Smooth muscle cell of the umbilical artery (primary cell): ENCODE results near the gene TNFRSF12A. TPM values are rescaled to one million over a fixed set of nuclear protein-coding genes. Genes with fewer than 3 reads are reported as not detected.

Source experiments
- total RNA-seq: library from RNA; depleted of rRNA; stranded (reverse); fragments of >200 nt; gene quantifications from 2 replicates; pipeline ENCODE4 v1.2.3, GENCODE V29; 2014

TNFRSF12A gene, protein sequence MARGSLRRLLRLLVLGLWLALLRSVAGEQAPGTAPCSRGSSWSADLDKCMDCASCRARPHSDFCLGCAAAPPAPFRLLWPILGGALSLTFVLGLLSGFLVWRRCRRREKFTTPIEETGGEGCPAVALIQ
- 267 and 333 TPM in 2 replicates for total RNA-seq

GRCh38 chr16:3020247-3020603, at the start of gene TNFRSF12A:
Gene TNFRSF12A (plus strand): TSS chr16:3020368. CDS start chr16:3020398, 30 bp downstream.

GRCh38 chr16:2980227-2981176, 39.7 kb upstream of the TNFRSF12A start, which contains the start of gene PKMYT1:
Gene PKMYT1 (minus strand): TSS chr16:2980446. CDS start chr16:2979657, 789 bp downstream.

DNA sequence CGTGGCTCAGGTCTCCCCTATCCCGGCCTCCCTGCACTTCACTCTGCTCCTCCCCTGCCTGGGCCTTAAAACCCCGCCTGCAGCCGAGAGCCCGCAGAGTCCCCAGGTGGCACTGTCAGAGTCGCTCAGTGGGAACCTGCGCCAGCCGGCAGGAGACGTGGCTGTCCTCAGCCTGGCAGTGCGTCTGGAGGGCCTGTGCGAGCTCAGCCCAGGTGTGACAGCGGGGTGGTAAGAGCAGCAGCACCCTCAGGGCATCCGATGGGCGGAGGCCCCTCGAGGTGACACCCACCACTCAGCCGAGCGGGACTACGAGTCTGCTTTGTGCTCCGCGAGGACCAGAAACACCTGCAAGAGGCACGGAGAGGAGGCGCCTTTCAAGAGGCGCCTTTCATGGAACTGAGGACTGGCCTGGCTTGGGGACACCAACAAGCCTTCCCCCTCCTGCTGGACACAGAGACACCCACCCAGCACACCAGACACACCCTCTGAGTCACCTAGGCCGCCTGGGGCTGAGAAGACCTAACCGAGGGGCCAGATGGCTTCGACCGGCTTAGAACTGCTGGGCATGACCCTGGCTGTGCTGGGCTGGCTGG, 7.2 kb upstream of the TNFRSF12A start, which contains the start of gene CLDN9:
CLDN9 (plus strand) TSS at position 96 of the 593 bp plus-strand sequence; CDS start at position 536, 440 bp downstream.

DNA sequence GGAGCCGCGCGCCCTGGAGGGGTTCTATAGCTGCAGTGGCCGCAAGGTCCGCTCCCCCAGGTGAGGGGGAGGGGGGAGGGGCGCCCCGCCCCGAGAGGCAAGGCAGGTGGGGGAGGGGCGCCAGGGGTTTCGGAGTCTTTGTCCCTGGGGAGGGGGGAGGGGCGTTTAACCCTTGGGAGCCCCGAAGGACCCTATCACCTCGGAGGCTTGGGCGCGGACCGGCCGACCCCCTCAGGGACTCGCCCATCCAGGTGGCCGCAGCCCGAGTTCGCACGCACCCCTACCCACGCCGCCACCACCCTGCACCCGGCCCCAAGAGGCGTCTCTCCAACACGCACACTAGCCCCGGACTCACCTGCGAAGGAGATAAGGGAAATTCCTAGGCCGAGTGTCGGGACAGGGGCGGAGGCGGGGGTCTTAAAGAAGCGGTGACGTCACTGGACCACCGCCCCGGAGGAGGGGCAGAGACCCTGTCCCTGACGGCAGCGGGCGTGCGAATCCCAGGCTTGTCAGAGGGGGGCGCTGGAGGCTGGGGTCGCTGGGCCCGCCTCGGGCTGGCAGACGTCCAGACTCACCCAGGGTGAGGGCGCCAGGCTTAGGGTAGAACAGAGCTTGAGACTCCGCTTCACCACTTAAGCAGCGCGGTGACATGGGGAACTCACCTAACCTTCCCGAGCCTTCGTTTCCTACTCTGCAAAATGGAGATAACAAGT, 2.2 kb upstream of the TNFRSF12A start, which contains the start of gene CLDN6:
CLDN6 (minus strand) TSS at position 390 of the 713 bp plus-strand sequence. CDS start 2,162 bp downstream, outside the sequence.

GRCh38 chr16:3023669-3024478, 3.7 kb downstream of the TNFRSF12A start, which contains the start of the genes HCFC1R1 and THOC6:
Gene HCFC1R1 (minus strand): TSS chr16:3023942. CDS start chr16:3023941, 1 bp downstream.
Gene THOC6 (plus strand): TSS chr16:3024035. CDS start chr16:3024327, 292 bp downstream.

GRCh38 chr16:3036726-3037315, 16.7 kb downstream of the TNFRSF12A start, which contains the start of gene BICDL2:
Gene BICDL2 (minus strand): TSS chr16:3036944. CDS start chr16:3035496, 1,448 bp downstream.

DNA sequence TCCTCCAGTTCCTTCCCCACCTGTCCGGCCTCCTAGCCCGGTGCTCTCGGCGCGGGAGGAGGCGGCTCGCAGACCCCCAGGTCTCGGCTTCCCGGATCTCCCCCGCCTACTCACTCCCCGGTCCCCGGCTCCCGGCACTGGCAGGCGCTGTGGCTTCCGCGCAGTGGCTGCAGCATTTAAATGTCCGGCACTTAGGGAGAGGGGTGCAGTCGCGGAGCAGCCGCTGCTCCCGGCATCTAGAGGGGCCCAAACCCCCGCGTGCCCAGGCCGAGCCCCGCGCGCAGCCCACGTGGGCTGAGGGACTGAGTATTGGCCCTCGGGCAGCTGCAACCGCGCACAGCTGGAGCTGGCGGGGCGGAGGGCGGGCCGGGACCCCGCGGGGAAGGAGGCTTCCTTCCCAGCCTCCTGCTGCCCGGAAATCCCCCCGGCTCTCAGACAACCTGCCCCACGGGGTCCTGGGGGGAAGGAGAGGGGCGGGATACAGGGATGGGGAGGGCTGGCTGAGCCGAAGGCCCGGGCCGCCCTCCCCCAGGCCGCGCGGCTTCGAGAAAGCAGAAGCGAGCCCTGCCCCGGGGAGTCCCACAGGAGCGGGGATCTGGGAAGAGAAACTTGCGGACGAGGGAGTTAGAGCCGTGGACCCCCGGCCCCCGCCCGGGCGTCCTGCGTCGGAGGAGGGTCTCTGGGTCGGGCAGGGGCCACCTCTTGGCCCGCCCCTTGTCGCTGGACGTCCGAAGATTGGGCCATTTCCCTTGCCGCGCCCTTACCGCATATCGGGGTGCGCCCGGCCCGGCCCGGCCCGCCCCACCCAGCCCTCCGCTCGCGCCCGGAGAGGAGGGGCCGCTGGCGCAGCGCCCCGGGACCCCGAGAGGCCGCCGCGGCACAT, 25.8 kb downstream of the TNFRSF12A start, which contains the start of gene MMP25:
MMP25 (plus strand) TSS at position 804 of the 883 bp plus-strand sequence. CDS start 357 bp downstream, outside the sequence.

GRCh38 chr16:3065069-3065741, 45.0 kb downstream of the TNFRSF12A start, which contains the start of gene IL32:
Gene IL32 (plus strand): TSS chr16:3065640. CDS start chr16:3065812, 172 bp downstream.

Other genes starting within 250 kb of the TNFRSF12A start
- gene ELOB, start 243.1 kb upstream of the TNFRSF12A start, total RNA-seq, result 124 and 257 TPM in 2 replicates
- gene PRSS33, start 232.8 kb upstream of the TNFRSF12A start, total RNA-seq, result not detected in 2 replicates
- not detected in 2 replicates for gene PRSS41, start 221.9 kb upstream of the TNFRSF12A start, total RNA-seq
- not detected in 2 replicates for gene PRSS21, start 203.1 kb upstream of the TNFRSF12A start, total RNA-seq
- gene ZG16B, start 190.1 kb upstream of the TNFRSF12A start, total RNA-seq, result not detected in 2 replicates
- not detected in 2 replicates for gene PRSS22, start 162.2 kb upstream of the TNFRSF12A start, total RNA-seq
- 37.6 and 59.4 TPM in 2 replicates for gene FLYWCH2, start 137.2 kb upstream of the TNFRSF12A start, total RNA-seq
- 44.8 and 58.7 TPM in 2 replicates for gene FLYWCH1, start 108.4 kb upstream of the TNFRSF12A start, total RNA-seq
- gene KREMEN2, start 56.1 kb upstream of the TNFRSF12A start, total RNA-seq, result not detected in 2 replicates
- gene PAQR4, start 51.0 kb upstream of the TNFRSF12A start, total RNA-seq, result 0.89 and 4.6 TPM in 2 replicates
- 0.59 and 4.2 TPM in 2 replicates for gene PKMYT1, start 39.9 kb upstream of the TNFRSF12A start, total RNA-seq
- not detected in 2 replicates for gene CLDN9, start 7.4 kb upstream of the TNFRSF12A start, total RNA-seq
- 0.30 TPM in 1 of 2 replicates, not detected in the other for gene CLDN6, start 2.2 kb upstream of the TNFRSF12A start, total RNA-seq
- 7.8 and 11.3 TPM in 2 replicates for gene HCFC1R1, start 3.6 kb downstream of the TNFRSF12A start, total RNA-seq
- 13.2 and 15.4 TPM in 2 replicates for gene THOC6, start 3.7 kb downstream of the TNFRSF12A start, total RNA-seq
- gene BICDL2, start 16.6 kb downstream of the TNFRSF12A start, total RNA-seq, result 0.28 and 0.59 TPM in 2 replicates
- gene MMP25, start 26.2 kb downstream of the TNFRSF12A start, total RNA-seq, result not detected in 2 replicates
- 12.5 and 23.7 TPM in 2 replicates for gene IL32, start 45.3 kb downstream of the TNFRSF12A start, total RNA-seq
- gene ZSCAN10, start 78.9 kb downstream of the TNFRSF12A start, total RNA-seq, result not detected in 2 replicates
- gene ZNF205, start 92.2 kb downstream of the TNFRSF12A start, total RNA-seq, result 12.2 and 14.9 TPM in 2 replicates
- 8.0 and 14.0 TPM in 2 replicates for gene ZNF213, start 114.7 kb downstream of the TNFRSF12A start, total RNA-seq
- not detected in 2 replicates for gene OR1F1, start 167.8 kb downstream of the TNFRSF12A start, total RNA-seq
- gene ZNF200, start 214.8 kb downstream of the TNFRSF12A start, total RNA-seq, result 8.0 and 10.1 TPM in 2 replicates
- gene MEFV, start 236.3 kb downstream of the TNFRSF12A start, total RNA-seq, result 0.14 TPM in 1 of 2 replicates, not detected in the other